Rectal smooth muscle tissue (tissue), 1 donor: Measurements from ENCODE around the gene UBE2L3.
"Not testable (repeated sequence)": the region's sequence is repeated elsewhere in the genome, so short reads cannot be mapped to it uniquely, and the experiment has no call there.

Experiments
- H3K27ac ChIP-seq: one replicate; pipeline ENCODE4 v1.7.0; 2013; ENCODE audit warnings: low read depth, low read length, inconsistent platforms
- H3K27me3 ChIP-seq: one replicate; pipeline ENCODE4 v1.7.0; 2013; ENCODE audit warnings: low read length; ENCODE audit not compliant: control insufficient read depth, insufficient read depth
- H3K36me3 ChIP-seq: one replicate; pipeline ENCODE4 v1.7.0; 2013; ENCODE audit warnings: low read length; ENCODE audit not compliant: control insufficient read depth, insufficient read depth
- H3K4me1 ChIP-seq: one replicate; pipeline ENCODE4 v1.7.0; 2013; ENCODE audit warnings: low read length; ENCODE audit not compliant: control insufficient read depth, insufficient read depth
- H3K4me3 ChIP-seq: one replicate; pipeline ENCODE4 v1.7.0; 2013; ENCODE audit warnings: low read length
- H3K9ac ChIP-seq: one replicate; pipeline ENCODE4 v1.7.0; 2013; ENCODE audit warnings: low read length

The UBE2L3 gene

DNA sequence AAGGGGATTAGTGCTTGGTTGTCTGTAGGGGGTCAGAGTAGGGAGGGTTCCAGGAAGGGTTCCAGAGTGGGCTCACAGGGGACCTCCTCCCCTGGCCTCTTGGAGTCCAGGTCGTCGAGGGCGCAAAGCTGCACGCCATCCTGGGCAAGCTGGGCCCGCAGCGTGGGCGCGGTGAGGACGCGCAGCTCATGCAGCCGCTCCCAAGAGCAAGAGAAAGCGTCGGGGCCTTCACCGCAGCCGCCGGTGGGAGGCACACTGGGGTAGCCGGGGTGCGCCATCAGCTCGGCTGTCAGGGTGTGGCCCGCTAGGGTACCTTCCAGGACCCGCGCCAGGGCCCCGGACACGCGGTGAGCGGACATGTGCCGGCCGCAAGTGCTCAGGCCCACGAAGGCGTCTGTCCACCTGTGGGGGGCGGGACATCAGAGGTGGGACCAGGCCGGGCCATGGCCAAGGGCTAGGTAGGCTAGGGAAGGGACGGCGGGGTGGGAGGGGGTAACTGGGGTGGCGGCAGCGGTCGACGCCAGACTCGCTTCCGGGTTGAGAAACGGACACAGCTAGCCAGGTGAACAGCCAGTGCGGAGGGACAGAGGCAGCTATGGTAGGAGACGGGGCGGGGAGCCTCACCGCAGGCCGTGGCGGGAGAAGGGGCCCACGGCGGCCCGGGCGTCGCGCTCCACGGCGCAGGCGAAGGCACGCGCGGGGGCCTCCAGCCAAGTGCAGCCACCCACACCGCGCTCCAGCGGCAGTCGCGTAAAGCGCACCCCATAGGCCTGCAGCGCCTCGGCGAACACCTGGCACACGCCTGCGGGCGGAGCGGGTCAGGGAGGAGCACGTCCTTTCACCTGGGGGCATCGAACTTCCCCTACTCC, 61.1 kb downstream of the UBE2L3 start:
- peak overlapping the region; percentile 94 for H3K4me3 ChIP-seq
- peaks cover 3% of the 10 kb centered on the region for H3K36me3 ChIP-seq
- no peak overlapping the region for H3K9ac ChIP-seq
- H3K27me3 ChIP-seq: no peaks in the 10 kb centered on the region
- H3K27ac ChIP-seq: no peak overlapping the region
- H3K4me1 ChIP-seq: peaks cover 4% of the 10 kb centered on the region

DNA sequence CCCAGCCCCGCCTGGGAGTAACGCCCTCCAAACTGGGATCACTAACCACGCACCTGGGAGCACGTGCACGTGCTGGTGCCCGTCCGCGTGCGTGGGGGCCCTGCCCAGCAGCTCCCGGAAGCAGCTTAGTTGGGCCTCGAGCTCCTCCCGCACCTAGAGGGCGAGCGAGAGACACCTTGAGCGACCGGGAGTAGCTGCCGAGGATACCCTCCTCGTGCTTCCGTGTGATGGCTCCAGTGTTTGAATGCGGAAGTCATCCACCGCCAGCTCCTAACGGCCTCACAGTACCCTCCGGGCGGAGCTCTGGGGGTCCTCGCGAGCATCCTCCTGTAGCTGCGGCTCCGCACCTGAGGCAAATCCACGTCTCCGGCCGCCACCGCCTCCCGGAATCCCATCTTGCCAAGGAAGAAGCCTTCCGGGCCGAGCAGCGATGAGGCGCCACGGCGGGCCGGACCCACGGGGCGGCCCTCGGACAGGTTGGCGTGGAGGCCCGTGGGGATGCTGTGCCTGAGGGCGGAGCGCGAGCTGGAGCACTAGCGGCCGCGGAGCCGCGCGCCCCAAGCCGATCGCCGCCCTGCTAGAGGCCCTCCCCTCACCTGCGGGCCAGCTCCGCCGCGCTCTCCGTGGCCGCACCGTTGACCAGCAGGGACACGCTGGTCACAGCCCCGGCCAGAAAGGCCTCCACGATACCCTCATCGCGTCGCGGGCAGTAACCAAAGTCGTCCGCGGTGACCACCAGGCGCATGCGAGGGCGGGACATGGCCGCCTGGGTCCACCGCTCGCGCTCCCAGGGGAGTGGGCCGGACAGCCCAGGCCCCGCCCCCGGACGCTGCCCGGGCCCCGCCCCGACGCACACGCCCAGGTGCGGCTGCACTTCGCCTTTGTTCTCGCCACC, 62.0 kb downstream of the UBE2L3 start, which contains the start of gene YDJC:
Gene YDJC (minus strand): TSS at position 768 of the 895 bp plus-strand sequence. CDS start 8 bp downstream, at position 760.
- H3K4me1 ChIP-seq: peaks cover 4% of the 10 kb centered on the region
- peaks cover 3% of the 10 kb centered on the region for H3K36me3 ChIP-seq
- peak within 1 kb of the TSS; percentile 53 for H3K9ac ChIP-seq
- H3K27me3 ChIP-seq: no peaks in the 10 kb centered on the region
- H3K4me3 ChIP-seq: peak within 1 kb of the TSS; percentile 94
- peak within 1 kb of the TSS; percentile 16 for H3K27ac ChIP-seq

DNA sequence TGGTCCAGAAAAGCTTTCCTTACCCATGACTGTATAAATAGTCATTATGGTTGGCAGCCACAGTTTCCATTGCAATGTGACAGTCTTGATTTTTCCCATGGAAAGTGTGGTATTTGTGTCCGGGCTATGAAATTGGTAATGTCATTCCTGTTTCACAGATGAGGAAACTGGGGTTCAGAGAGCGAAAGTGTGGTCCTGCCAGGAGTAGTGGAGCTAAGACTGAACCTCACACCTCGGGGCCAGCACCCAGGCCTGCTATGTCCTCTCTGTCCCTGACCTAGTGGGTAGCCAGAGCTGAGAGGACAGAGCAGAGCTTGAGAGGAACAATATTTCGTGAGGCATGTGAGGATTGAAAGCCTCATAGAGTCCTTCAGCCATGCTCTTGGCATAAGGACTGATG, 63.5 kb downstream of the UBE2L3 start:
- H3K27ac ChIP-seq: no peak overlapping the region

DNA sequence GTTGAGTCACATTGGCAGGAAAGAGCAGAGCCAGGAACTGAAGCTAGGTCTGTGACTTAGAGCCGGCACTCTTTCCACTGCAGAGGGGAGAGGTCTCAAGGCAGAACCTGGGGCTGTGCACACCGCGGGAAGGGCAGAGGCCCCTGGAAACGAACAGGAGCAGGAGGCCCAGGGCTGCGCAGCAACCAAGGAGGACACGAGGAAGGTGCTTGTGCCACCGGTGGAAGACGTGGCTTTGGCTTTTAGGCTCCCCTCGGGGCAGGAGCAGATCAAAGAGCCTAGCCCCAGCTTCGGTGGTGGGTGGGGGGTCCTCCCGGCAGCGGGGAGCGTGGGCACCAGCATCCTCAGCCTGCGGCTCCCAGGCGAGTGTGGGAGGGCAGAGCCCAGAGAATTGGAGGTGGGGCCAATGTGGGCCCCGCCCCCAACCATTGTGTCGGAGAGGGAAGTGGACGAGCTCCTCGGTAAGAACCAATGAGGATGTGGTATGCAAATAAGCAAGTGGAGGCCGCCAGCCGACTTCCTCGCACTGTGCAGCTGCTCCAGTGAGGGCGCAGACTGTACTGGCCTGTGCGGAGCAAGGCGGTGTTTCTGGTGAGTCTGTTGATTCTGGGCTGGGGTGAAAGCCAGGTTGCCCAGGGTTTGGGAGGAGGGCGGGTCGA, 64.9 kb downstream of the UBE2L3 start, which contains the start of gene CCDC116:
Gene CCDC116 (plus strand): TSS at position 524 of the 659 bp plus-strand sequence. CDS start 422 bp downstream, outside the sequence.
- Histone ChIP-seq H3K27ac (no peak within 1 kb of the TSS), H3K4me1 (peaks cover 4% of the 10 kb centered on the region), H3K4me3 (no peak within 1 kb of the TSS)

More for the DNA sequence above, 63.5 kb downstream of the UBE2L3 start:
- peaks cover 4% of the 10 kb centered on the region for H3K4me1 ChIP-seq
- H3K27me3 ChIP-seq: no peaks in the 10 kb centered on the region
- H3K4me3 ChIP-seq: no peak overlapping the region
- no peak overlapping the region for H3K9ac ChIP-seq
- H3K36me3 ChIP-seq: peaks cover 3% of the 10 kb centered on the region

DNA sequence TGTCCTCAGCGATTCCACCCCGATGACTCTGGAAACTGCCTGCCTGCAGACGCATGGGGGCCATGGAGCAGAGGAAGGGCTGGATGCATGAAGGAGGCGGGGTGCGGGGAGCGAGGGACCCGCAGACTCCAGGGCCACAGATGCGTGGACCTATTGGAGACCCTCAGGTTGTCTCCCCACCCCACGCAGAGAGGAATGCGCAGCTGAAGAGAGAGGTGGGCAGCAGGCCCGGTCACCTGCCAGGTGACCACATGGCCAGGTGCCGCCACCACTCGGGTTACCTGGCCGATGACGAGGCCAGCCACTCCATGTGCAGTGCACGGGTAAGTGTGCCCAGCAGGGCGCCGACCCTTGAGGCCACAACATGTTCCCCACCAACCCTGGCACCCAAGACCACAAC, 65.4 kb downstream of the UBE2L3 start:
- no peaks in the 10 kb centered on the region for H3K27me3 ChIP-seq
- H3K36me3 ChIP-seq: peaks cover 3% of the 10 kb centered on the region
- no peak overlapping the region for H3K9ac ChIP-seq
- no peak overlapping the region for H3K4me3 ChIP-seq
- H3K27ac ChIP-seq: no peak overlapping the region
- H3K4me1 ChIP-seq: peaks cover 4% of the 10 kb centered on the region

More for the DNA sequence above, 64.9 kb downstream of the UBE2L3 start, which contains the start of gene CCDC116:
- H3K9ac ChIP-seq: no peak within 1 kb of the TSS
- H3K27me3 ChIP-seq: no peaks in the 10 kb centered on the region
- peaks cover 3% of the 10 kb centered on the region for H3K36me3 ChIP-seq

DNA sequence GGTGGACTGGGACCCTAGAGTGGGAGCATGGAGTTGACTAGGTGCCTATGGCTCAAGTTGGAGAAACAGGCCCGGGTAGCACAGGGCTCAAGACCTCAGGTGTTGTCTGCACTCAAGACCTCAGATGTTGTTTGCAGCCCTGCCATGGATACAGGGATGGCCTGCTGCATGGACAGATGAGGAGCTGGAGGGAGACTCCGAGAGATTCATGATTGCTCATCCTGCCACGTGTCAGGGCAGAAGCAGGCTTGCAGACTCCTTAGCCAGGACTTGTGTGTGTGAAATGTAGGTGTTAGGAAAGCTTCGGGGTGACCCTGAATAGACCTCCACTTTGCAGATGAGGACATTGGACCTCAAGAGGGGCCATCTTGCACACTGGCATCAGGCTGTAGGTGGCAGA, 66.0 kb downstream of the UBE2L3 start:
- H3K4me3 ChIP-seq: no peak overlapping the region
- H3K27ac ChIP-seq: no peak overlapping the region
- peaks cover 4% of the 10 kb centered on the region for H3K4me1 ChIP-seq
- H3K27me3 ChIP-seq: no peaks in the 10 kb centered on the region
- no peak overlapping the region for H3K9ac ChIP-seq
- no peaks in the 10 kb centered on the region for H3K36me3 ChIP-seq

DNA sequence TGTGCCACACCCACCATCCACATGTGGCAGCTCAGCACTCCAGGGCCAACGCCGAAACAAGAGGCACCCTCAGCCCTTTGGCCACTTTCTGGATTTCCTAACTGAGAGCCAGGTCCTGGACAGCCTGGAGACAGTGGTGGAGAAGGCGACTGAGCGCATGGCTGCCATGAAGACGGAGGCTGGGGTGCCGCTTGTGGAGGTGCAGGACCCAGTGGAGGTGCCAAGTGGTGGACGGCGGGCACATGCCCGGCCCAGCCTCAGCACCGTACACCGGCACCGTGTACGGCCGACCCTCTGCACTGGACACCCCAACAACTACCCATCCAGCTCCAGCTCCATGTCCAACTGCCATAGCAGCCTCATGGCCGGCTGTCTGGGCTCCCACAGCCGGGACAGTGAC, 66.6 kb downstream of the UBE2L3 start:
- no peak overlapping the region for H3K27ac ChIP-seq

DNA sequence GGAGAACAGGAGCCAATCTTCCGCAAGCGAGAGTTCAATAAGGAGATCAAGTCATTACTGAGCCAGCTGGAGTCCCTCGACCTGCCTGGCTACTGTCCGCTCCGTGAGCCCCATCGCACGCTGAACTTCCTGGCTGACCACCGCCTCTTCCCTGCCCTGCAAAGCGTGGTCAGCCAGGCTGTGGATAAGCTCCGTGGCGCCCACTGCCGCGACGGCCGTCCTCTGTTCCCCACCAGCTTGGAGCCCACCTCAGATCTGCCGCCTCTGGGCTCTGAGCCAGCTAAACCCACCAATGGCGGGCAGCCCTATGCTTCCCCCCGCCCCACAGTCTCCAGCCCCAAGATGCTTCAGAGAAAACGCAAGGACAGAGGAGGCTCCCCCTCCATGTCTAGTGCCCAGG, 67.3 kb downstream of the UBE2L3 start:
- no peaks in the 10 kb centered on the region for H3K4me1 ChIP-seq
- no peak overlapping the region for H3K4me3 ChIP-seq
- H3K27me3 ChIP-seq: no peaks in the 10 kb centered on the region
- no peak overlapping the region for H3K27ac ChIP-seq
- H3K36me3 ChIP-seq: no peaks in the 10 kb centered on the region
- H3K9ac ChIP-seq: no peak overlapping the region

More for the DNA sequence above, 66.6 kb downstream of the UBE2L3 start:
- no peak overlapping the region for H3K9ac ChIP-seq
- no peaks in the 10 kb centered on the region for H3K36me3 ChIP-seq
- H3K4me1 ChIP-seq: peaks cover under 1% of the 10 kb centered on the region
- no peaks in the 10 kb centered on the region for H3K27me3 ChIP-seq
- no peak overlapping the region for H3K4me3 ChIP-seq

DNA sequence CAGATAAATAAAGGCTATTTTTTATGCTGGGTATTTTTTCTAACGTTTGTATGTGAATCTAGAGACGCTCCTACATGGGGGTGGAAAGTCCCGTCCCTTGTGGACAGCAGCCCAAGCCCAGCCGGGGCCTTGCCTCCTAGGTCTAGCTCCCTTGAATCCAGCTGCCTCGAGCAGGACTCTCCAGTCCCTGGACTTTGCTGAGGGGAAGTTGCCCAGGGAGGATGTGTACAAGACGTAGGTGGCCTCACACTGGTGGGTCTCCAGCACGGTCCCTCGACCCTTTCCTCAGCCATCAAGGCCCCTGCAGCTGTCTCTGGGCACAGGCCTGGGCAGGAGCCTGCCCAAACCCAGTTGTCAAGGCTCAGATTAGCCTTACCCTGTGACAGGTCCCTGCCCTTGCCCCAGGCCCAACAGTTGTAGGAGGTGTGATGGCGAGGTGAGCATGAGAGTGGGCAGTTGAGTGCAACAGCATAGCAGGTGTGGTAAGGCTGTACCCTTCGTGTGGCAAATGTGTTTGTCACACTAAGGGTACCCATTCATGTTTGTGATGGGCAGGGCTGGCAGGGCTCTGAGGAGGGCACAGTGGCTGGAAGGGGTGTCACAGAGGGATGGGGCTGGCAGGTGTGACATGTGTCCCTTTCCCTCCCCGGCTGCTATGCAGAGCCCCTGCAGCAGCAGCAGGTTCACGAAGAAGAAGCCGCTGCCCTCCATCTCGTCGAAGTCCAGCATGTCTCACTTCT, 68.4 kb downstream of the UBE2L3 start:
- no peaks in the 10 kb centered on the region for H3K4me1 ChIP-seq
- H3K9ac ChIP-seq: no peak overlapping the region
- H3K27me3 ChIP-seq: no peaks in the 10 kb centered on the region
- H3K36me3 ChIP-seq: no peaks in the 10 kb centered on the region
- no peak overlapping the region for H3K27ac ChIP-seq
- H3K4me3 ChIP-seq: no peak overlapping the region

DNA sequence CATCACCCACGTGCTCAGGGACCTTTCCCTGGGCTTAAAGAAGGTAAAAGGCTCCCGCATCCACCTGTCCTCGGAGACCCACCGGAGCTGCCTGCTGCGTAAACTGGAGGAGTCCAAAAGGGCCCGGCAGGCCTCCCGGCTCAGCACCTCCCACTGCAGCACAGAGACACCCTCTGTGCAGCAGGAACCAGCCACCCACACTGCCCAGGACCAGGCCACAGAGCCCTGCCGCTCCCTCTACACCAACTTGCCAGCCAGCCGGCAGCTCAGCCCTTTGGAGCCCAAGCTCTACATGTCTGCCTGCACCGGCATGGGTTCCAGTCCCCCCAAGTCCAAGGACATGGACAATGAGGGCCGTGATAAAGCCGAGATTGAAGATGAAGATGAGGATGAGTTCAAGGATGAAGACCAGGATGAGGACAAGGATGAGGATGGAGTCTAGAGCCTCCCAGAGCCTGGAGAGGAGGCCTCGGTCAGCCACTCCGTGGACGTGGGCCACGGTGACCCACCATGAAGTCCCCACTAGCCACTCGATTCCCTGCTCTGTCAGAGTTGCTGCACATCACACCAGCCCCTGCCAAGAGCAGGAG, 69.2 kb downstream of the UBE2L3 start:
- no peak overlapping the region for H3K9ac ChIP-seq
- no peak overlapping the region for H3K4me3 ChIP-seq
- H3K27ac ChIP-seq: no peak overlapping the region

DNA sequence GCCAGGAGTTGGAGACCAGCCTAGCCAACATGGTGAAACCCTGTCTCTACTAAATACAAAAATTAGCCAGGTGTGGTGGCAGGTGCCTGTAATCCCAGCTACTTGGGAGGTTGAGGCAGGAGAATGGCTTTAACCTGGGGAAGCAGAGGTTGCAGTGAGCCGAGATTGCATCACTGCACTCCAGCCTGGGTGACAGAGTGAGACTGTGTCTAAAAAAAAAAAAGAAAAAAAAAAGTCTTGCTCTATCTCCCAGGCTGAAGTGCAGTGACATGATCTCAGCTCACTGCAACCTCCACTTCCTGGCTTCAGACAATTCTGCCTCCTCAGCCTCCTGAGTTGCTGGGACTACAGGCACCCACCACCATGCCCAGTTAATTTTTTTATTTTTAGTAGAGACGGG, 69.9 kb downstream of the UBE2L3 start:
- H3K36me3 ChIP-seq, H3K27me3 ChIP-seq, H3K9ac ChIP-seq, H3K4me1 ChIP-seq, H3K27ac ChIP-seq, H3K4me3 ChIP-seq: not testable (repeated sequence)

More for the DNA sequence above, 69.2 kb downstream of the UBE2L3 start:
- Histone ChIP-seq H3K27me3 (no peaks in the 10 kb centered on the region), H3K4me1 (no peaks in the 10 kb centered on the region), H3K36me3 (no peaks in the 10 kb centered on the region)
